ENCODE measurements around the gene APBB2. TPM values are rescaled to one million over a fixed set of nuclear protein-coding genes. Genes with fewer than 3 reads are reported as not detected.

Gene APBB2
- total RNA-seq, 2 donors from 2014 or later = 56.1 to 64.8 TPM

DNA sequence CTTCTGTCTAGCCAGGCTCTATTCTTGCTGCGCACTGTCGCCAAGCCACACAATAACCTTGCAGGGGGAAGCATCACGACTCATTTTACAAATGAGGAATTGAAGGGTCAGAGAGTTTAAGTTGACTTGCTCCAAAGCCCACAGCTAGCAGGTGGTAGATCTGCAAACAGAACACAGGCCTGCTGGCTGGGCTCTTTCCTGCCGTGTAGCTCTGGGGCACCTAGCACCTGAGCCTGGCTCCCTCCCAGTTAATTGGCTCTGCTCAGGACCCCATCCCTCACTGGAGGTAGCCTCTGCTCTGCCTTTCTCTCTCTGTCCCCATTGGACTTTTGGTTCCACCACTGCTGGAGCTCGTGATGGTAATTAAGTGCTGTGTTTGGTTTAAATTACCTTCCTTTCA is 366.1 kb downstream of the APBB2 start:
- H3K4me3 ChIP-seq (ENCODE audit: low read length) = no peak overlapping the region
- TF ChIP-seq, protein P1, sequence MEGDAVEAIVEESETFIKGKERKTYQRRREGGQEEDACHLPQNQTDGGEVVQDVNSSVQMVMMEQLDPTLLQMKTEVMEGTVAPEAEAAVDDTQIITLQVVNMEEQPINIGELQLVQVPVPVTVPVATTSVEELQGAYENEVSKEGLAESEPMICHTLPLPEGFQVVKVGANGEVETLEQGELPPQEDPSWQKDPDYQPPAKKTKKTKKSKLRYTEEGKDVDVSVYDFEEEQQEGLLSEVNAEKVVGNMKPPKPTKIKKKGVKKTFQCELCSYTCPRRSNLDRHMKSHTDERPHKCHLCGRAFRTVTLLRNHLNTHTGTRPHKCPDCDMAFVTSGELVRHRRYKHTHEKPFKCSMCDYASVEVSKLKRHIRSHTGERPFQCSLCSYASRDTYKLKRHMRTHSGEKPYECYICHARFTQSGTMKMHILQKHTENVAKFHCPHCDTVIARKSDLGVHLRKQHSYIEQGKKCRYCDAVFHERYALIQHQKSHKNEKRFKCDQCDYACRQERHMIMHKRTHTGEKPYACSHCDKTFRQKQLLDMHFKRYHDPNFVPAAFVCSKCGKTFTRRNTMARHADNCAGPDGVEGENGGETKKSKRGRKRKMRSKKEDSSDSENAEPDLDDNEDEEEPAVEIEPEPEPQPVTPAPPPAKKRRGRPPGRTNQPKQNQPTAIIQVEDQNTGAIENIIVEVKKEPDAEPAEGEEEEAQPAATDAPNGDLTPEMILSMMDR (conservative IDR thresholded peaks at IDR 0.05) = no peak
- no peak overlapping the region for H3K4me3 Mint-ChIP-seq
- H3K27ac ChIP-seq (ENCODE audit: low read depth, low read length) = peak overlapping the region; percentile 58
- peaks cover 16% of the 10 kb centered on the region for H3K4me1 Mint-ChIP-seq
- H3K27me3 Mint-ChIP-seq (ENCODE audit: insufficient read depth) = no peaks in the 10 kb centered on the region
- H3K27ac Mint-ChIP-seq = peak overlapping the region; percentile 37
- H3K36me3 Mint-ChIP-seq (ENCODE audit: low read depth) = peaks cover 7% of the 10 kb centered on the region
- peak; percentile 53 for DNase-seq
- no peaks in the 10 kb centered on the region for H3K9me3 Mint-ChIP-seq
- H3K4me1 ChIP-seq (ENCODE audit: control insufficient read depth, insufficient read depth, low read length) = no peaks in the 10 kb centered on the region
- 85 to 86% methylated on average over 3 to 4 of the region's 5 CpGs for WGBS, 2 experiments (ENCODE audit: insufficient coverage in 1 of 2, insufficient read length in 1 of 2)
- H3K9ac ChIP-seq (ENCODE audit: extremely low read depth, low read length, poor library complexity, severe bottlenecking) = no peak overlapping the region
- H3K9me3 ChIP-seq (ENCODE audit: control insufficient read depth, low read length) = no peaks in the 10 kb centered on the region
- H3K27me3 ChIP-seq (ENCODE audit: control insufficient read depth, insufficient read depth, low read length, poor library complexity, severe bottlenecking) = no peaks in the 10 kb centered on the region
- H3K36me3 ChIP-seq (ENCODE audit: control insufficient read depth, insufficient read depth, low read length) = peaks cover 4% of the 10 kb centered on the region

DNA sequence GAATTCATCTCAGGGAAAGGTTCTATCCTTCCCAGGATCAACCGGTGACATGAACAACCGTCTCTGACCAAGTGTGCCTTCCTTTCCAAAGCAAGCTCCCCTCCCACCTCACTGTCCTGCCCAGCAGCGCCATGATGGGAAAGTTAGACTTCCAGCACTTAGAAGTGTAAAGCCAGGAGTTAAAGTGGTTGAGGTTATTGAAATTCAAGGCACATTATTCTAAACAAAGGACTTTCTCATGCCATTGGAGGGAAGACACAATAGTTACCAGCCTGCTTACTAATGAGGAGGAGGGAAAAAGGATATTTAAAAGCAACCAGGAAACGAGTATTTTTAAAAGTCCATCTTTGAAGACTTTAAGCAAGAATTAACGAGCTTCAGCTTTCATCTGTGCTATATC is 367.8 kb downstream of the APBB2 start:
- H3K27ac Mint-ChIP-seq = no peak overlapping the region
- no peak for DNase-seq

GRCh38 chr4:40845154-40845835 is 369.0 kb downstream of the APBB2 start:
- Histone ChIP-seq H3K9me3 (ENCODE audit: control insufficient read depth, low read length) (no peaks in the 10 kb centered on the region), H3K27me3 (ENCODE audit: control insufficient read depth, insufficient read depth, low read length, poor library complexity, severe bottlenecking) (no peaks in the 10 kb centered on the region), H3K4me3 (ENCODE audit: low read length) (no peak overlapping the region), H3K27ac (ENCODE audit: low read depth, low read length) (no peak overlapping the region), H3K4me1 (ENCODE audit: control insufficient read depth, insufficient read depth, low read length) (no peaks in the 10 kb centered on the region), H3K36me3 (ENCODE audit: control insufficient read depth, insufficient read depth, low read length) (no peaks in the 10 kb centered on the region), H3K9ac (ENCODE audit: extremely low read depth, low read length, poor library complexity, severe bottlenecking) (no peak overlapping the region)
- Mint-ChIP-seq H3K4me3 (no peak overlapping the region), H3K9me3 (no peaks in the 10 kb centered on the region), H3K36me3 (ENCODE audit: low read depth) (peaks cover 7% of the 10 kb centered on the region), H3K4me1 (peaks cover 27% of the 10 kb centered on the region), H3K27me3 (ENCODE audit: insufficient read depth) (no peaks in the 10 kb centered on the region), H3K27ac (no peak overlapping the region)
- TF ChIP-seq, protein P1 (conservative IDR thresholded peaks at IDR 0.05) = no peak
- WGBS, 2 experiments (ENCODE audit: insufficient coverage in 1 of 2, insufficient read length in 1 of 2) = 88 to 92% methylated on average over 6 to 10 of the region's 10 CpGs
- DNase-seq = no peak

More for the DNA sequence above, 367.8 kb downstream of the APBB2 start:
- no peaks in the 10 kb centered on the region for H3K27me3 Mint-ChIP-seq (ENCODE audit: insufficient read depth)
- peaks cover 19% of the 10 kb centered on the region for H3K4me1 Mint-ChIP-seq
- H3K4me1 ChIP-seq (ENCODE audit: control insufficient read depth, insufficient read depth, low read length) = no peaks in the 10 kb centered on the region
- no peaks in the 10 kb centered on the region for H3K9me3 ChIP-seq (ENCODE audit: control insufficient read depth, low read length)
- H3K27ac ChIP-seq (ENCODE audit: low read depth, low read length) = peak overlapping the region; percentile 44
- no peak overlapping the region for H3K4me3 Mint-ChIP-seq
- TF ChIP-seq, protein P1 (conservative IDR thresholded peaks at IDR 0.05) = no peak
- H3K9me3 Mint-ChIP-seq = no peaks in the 10 kb centered on the region
- no peak overlapping the region for H3K9ac ChIP-seq (ENCODE audit: extremely low read depth, low read length, poor library complexity, severe bottlenecking)
- peaks cover 5% of the 10 kb centered on the region for H3K36me3 Mint-ChIP-seq (ENCODE audit: low read depth)
- 80 to 92% methylated on average over 1 to 5 of the region's 5 CpGs for WGBS, 2 experiments (ENCODE audit: insufficient coverage in 1 of 2, insufficient read length in 1 of 2)
- H3K36me3 ChIP-seq (ENCODE audit: control insufficient read depth, insufficient read depth, low read length) = no peaks in the 10 kb centered on the region
- H3K4me3 ChIP-seq (ENCODE audit: low read length) = no peak overlapping the region
- H3K27me3 ChIP-seq (ENCODE audit: control insufficient read depth, insufficient read depth, low read length, poor library complexity, severe bottlenecking) = no peaks in the 10 kb centered on the region

All from endodermal cell (in vitro differentiated cells).